H1 (cell line): ENCODE results near the gene STEAP2. TPM values are rescaled to one million over a fixed set of nuclear protein-coding genes. Genes with fewer than 3 reads are reported as not detected.

Experiments
- CTCF ChIA-PET: fragments of 300-600 bp; sonication (Branson Sonifier 250); formaldehyde crosslinking; loops from one replicate; lab custom pipeline; 2021; ENCODE audit not compliant: partially characterized antibody; lab: Charles Lee
- POLR2A ChIA-PET: fragments of 300-600 bp; sonication (Branson Sonifier 250); formaldehyde crosslinking; loops from one replicate; lab custom pipeline; 2021; ENCODE audit warnings: inconsistent platforms; ENCODE audit not compliant: partially characterized antibody; lab: Charles Lee
- DNase-seq, 2 experiments: peaks; one replicate each; pipeline versions ENCODE4 v3.0.0 to v3.0.0-alpha.2; 2010 to 2022; ENCODE audit warnings: low spot score in 2 of 2, low read depth in 1 of 2, mixed read lengths in 1 of 2
- FAIRE-seq: peaks from 2 replicates; lab custom pipeline; 2011; peaks lifted over from hg19 to GRCh38; lab: Jason Lieb, UNC
- H2AFZ ChIP-seq: 2 replicates; pipeline ENCODE4 v1.8.1; 2012; ENCODE audit warnings: low read length, inconsistent platforms
- H2AK5ac ChIP-seq: 2 replicates; pipeline ENCODE4 v1.6.1; 2013; ENCODE audit warnings: low read depth, low read length
- H2BK120ac ChIP-seq: replicated peaks from 2 replicates; pipeline ENCODE3; 2013; ENCODE audit warnings: low read depth, low read length, inconsistent platforms
- H2BK12ac ChIP-seq: 2 replicates; pipeline ENCODE4 v1.6.1; 2013; ENCODE audit warnings: low read depth, low read length
- H2BK15ac ChIP-seq: 2 replicates; pipeline ENCODE4 v1.6.1; 2013; ENCODE audit warnings: low read length
- H2BK20ac ChIP-seq: 2 replicates; pipeline ENCODE4 v1.6.1; 2013; ENCODE audit warnings: low read length
- H2BK5ac ChIP-seq: 2 replicates; pipeline ENCODE4 v1.6.1; 2013; ENCODE audit warnings: low read depth, low read length
- H3K14ac ChIP-seq: 2 replicates; pipeline ENCODE4 v1.6.1; 2013; ENCODE audit warnings: inconsistent platforms; ENCODE audit not compliant: insufficient read length
- H3K18ac ChIP-seq: 2 replicates; pipeline ENCODE4 v1.6.1; 2013; ENCODE audit warnings: low read length; ENCODE audit errors: extremely low read depth
- H3K23ac ChIP-seq: 2 replicates; pipeline ENCODE4 v1.6.1; 2013; ENCODE audit warnings: inconsistent platforms; ENCODE audit not compliant: insufficient read length
- H3K23me2 ChIP-seq: 2 replicates; pipeline ENCODE4 v1.6.1; 2013; ENCODE audit warnings: low read depth, low read length
- H3K27ac ChIP-seq: 2 replicates; pipeline ENCODE4 v1.6.1; 2011; ENCODE audit warnings: low read depth, low read length, inconsistent platforms
- H3K27me3 ChIP-seq, 4 experiments: replicated peaks in 1 of 4; 1 replicate in 1 of 4; 2 replicates in 3 of 4; pipeline versions ENCODE4 v1.6.1 to v1.8.1; 2011 to 2013; ENCODE audit warnings: low read length in 3 of 4, mild to moderate bottlenecking in 3 of 4, inconsistent platforms in 2 of 4, mixed read lengths in 2 of 4, moderate library complexity in 1 of 4; ENCODE audit not compliant: control insufficient read depth in 3 of 4, insufficient read depth in 3 of 4; ENCODE audit errors: extremely low read depth in 1 of 4
- H3K36me3 ChIP-seq, 4 experiments: 2 replicates each; pipeline versions ENCODE4 v1.6.1 to v1.8.1; 2011 to 2013; ENCODE audit warnings: mild to moderate bottlenecking in 4 of 4, low read length in 3 of 4, moderate library complexity in 2 of 4, control low read depth in 1 of 4, inconsistent platforms in 1 of 4; ENCODE audit not compliant: insufficient read depth in 4 of 4, control insufficient read depth in 2 of 4
- H3K4ac ChIP-seq: replicated peaks from 2 replicates; pipeline ENCODE3; 2013; ENCODE audit warnings: low read length, low read depth, mixed read lengths, inconsistent platforms; ENCODE audit not compliant: insufficient read length
- H3K4me1 ChIP-seq, 4 experiments: replicated peaks in 1 of 4; 1 replicate in 1 of 4; 2 replicates in 3 of 4; pipeline versions ENCODE4 v1.6.1 to v1.8.1; 2011 to 2013; ENCODE audit warnings: low read length in 3 of 4, inconsistent platforms in 2 of 4, mixed read lengths in 1 of 4; ENCODE audit not compliant: insufficient read depth in 4 of 4, control insufficient read depth in 3 of 4
- H3K4me2 ChIP-seq, 2 experiments: 2 replicates each; pipeline versions ENCODE4 v1.6.1 to v1.8.1; 2011 to 2013; ENCODE audit warnings: low read depth in 2 of 2, low read length in 2 of 2, control low read depth in 1 of 2, inconsistent platforms in 1 of 2, mild to moderate bottlenecking in 1 of 2; ENCODE audit not compliant: insufficient read depth in 1 of 2
- H3K4me3 ChIP-seq, 4 experiments: fragments of 200-600, 300-600 bp in 1 of 4; sonication (generic), shearing (Covaris generic), sonication (Bioruptor Twin) in 1 of 4; 2 replicates each; pipeline versions ENCODE4 v1.5.1 to v1.8.1; 2011 to 2016; ENCODE audit warnings: low read length in 4 of 4, low read depth in 3 of 4, control low read depth in 2 of 4, inconsistent platforms in 2 of 4, mild to moderate bottlenecking in 2 of 4, mixed read lengths in 1 of 4, moderate library complexity in 1 of 4; ENCODE audit not compliant: insufficient read depth in 2 of 4; ENCODE audit errors: extremely low read depth in 1 of 4
- H3K56ac ChIP-seq: replicated peaks from 2 replicates; pipeline ENCODE3; 2013; ENCODE audit warnings: low read depth, mild to moderate bottlenecking, mixed read lengths, low read length, inconsistent platforms; ENCODE audit not compliant: insufficient read length
- H3K79me1 ChIP-seq: 2 replicates; pipeline ENCODE4 v1.6.1; 2013; ENCODE audit warnings: low read depth, low read length, control low read depth
- H3K79me2 ChIP-seq, 2 experiments: 2 replicates each; pipeline versions ENCODE4 v1.6.1 to v1.8.1; 2012 to 2013; ENCODE audit warnings: low read length in 2 of 2, mild to moderate bottlenecking in 2 of 2, inconsistent platforms in 1 of 2; ENCODE audit not compliant: insufficient read depth in 2 of 2, control insufficient read depth in 1 of 2
- H3K9ac ChIP-seq, 4 experiments: replicated peaks in 1 of 4; 1 replicate in 1 of 4; 2 replicates in 3 of 4; pipeline versions ENCODE4 v1.6.1 to v1.8.1; 2011 to 2013; ENCODE audit warnings: low read depth in 3 of 4, low read length in 3 of 4, control low read depth in 2 of 4, mild to moderate bottlenecking in 2 of 4, moderate library complexity in 2 of 4, inconsistent platforms in 1 of 4; ENCODE audit errors: extremely low read depth in 1 of 4
- H3K9me3 ChIP-seq, 2 experiments: 2 replicates each; pipeline versions ENCODE4 v1.6.1 to v1.8.1; 2012 to 2013; ENCODE audit warnings: mild to moderate bottlenecking in 2 of 2, moderate library complexity in 2 of 2, control low read depth in 1 of 2, inconsistent platforms in 1 of 2, low read depth in 1 of 2, low read length in 1 of 2, mixed read lengths in 1 of 2; ENCODE audit not compliant: insufficient read depth in 2 of 2
- H4K20me1 ChIP-seq, 2 experiments: replicated peaks in 1 of 2; 2 replicates each; pipeline versions ENCODE3 to v1.8.1; 2011 to 2013; ENCODE audit warnings: inconsistent platforms in 2 of 2, low read length in 2 of 2, mild to moderate bottlenecking in 1 of 2; ENCODE audit not compliant: insufficient read depth in 2 of 2, control insufficient read depth in 1 of 2
- H4K5ac ChIP-seq: 2 replicates; pipeline ENCODE4 v1.6.1; 2013; ENCODE audit warnings: low read length, low read depth, mixed read lengths, inconsistent platforms; ENCODE audit not compliant: insufficient read length
- H4K8ac ChIP-seq: 2 replicates; pipeline ENCODE4 v1.8.0; 2013; ENCODE audit warnings: mild to moderate bottlenecking, moderate library complexity, low read length, inconsistent platforms; ENCODE audit not compliant: insufficient read depth; ENCODE audit errors: extremely low read depth
- H4K91ac ChIP-seq: replicated peaks from 2 replicates; pipeline ENCODE3; 2013; ENCODE audit warnings: low read length, mixed read lengths, inconsistent platforms; ENCODE audit not compliant: insufficient read length
- E2F6 ChIP-seq: IDR thresholded peaks from 2 replicates; pipeline ENCODE4 v1.6.1; 2012; ENCODE audit warnings: inconsistent platforms
- HDAC2 ChIP-seq, 2 experiments: fragments of 300-600 bp in 1 of 2; sonication (generic) in 1 of 2; IDR thresholded peaks; 2 replicates each; pipeline ENCODE4 v1.6.1; 2011 to 2012; ENCODE audit warnings: low read depth in 2 of 2, low read length in 2 of 2, mild to moderate bottlenecking in 2 of 2, moderate library complexity in 2 of 2, borderline replicate concordance in 1 of 2, inconsistent platforms in 1 of 2
- RNF2 ChIP-seq: fragments of 200-900, 300-1000 bp; sonication (generic); IDR thresholded peaks from 2 replicates; pipeline ENCODE4 v1.7.1; 2016; ENCODE audit warnings: borderline replicate concordance, low read depth, mild to moderate bottlenecking, antibody characterized with exemption, low read length; ENCODE audit not compliant: poor library complexity, severe bottlenecking; ENCODE audit errors: missing control alignments
- RXRA ChIP-seq: IDR thresholded peaks from 2 replicates; pipeline ENCODE4 v1.6.1; 2011; ENCODE audit warnings: low read depth, mild to moderate bottlenecking, low read length, moderate library complexity; ENCODE audit not compliant: insufficient read depth
- SP2 ChIP-seq: IDR thresholded peaks from 2 replicates; pipeline ENCODE4 v1.6.1; 2012; ENCODE audit warnings: mild to moderate bottlenecking, low read length, inconsistent platforms
- WGBS, 2 experiments: shearing (Covaris generic) in 1 of 2; methylation state at CpG; one replicate each; pipeline versions ENCODE4 v1.1.6 to v1.1.7; 2013 to 2015; ENCODE audit warnings: low lambda C conversion rate in 2 of 2, mixed read lengths in 2 of 2, inconsistent platforms in 1 of 2, low coverage in 1 of 2, missing lambda C conversion rate in 1 of 2; ENCODE audit not compliant: insufficient replicate concordance in 2 of 2, insufficient coverage in 1 of 2, insufficient read length in 1 of 2; ENCODE audit errors: extremely low coverage in 1 of 2, missing lambda C conversion rate in 1 of 2; 5-methylcytosine and 5-hydroxymethylcytosine counted together
- polyA plus RNA-seq, 7 experiments: library from polyadenylated mRNA; depleted of rRNA in 3 of 7; stranded (reverse) in 5 of 7; unstranded in 2 of 7; fragments of >200 nt in 5 of 7; fragments of 200-250 nt in 2 of 7; gene quantifications; 1 replicate in 5 of 7; 2 replicates in 1 of 7; 4 replicates in 1 of 7; pipeline versions ENCODE4 v1.2.1 to v1.2.3, GENCODE V29; 2011 to 2013; ENCODE audit warnings: missing spikeins in 2 of 7, mixed read lengths in 2 of 7
- total RNA-seq: library from RNA; stranded (reverse); fragmentation: NEBNext Ultra II Directional; extraction: Animal tissue kit (Norgen Biotek cat#: 25700); gene quantifications from 2 replicates; pipeline ENCODE4 v1.2.1, GENCODE V29; 2021

Gene STEAP2
- total and polyA plus RNA-seq, 2 of the 8 experiments (the other 6 are each of a cell fraction or from before 2014, with no cell fraction given): 13.4 to 18.4 TPM

GRCh38 chr7:90172121-90172520, 39.4 kb upstream of the STEAP2 start:
- H3K27ac ChIP-seq: no peak overlapping the region
- no peaks in the 10 kb centered on the region for H4K20me1 ChIP-seq
- H3K18ac ChIP-seq: no peak overlapping the region
- no peaks in the 10 kb centered on the region for H3K79me2 ChIP-seq
- no peak overlapping the region for H3K9ac ChIP-seq
- no peaks in the 10 kb centered on the region for H3K79me1 ChIP-seq
- H3K9me3 ChIP-seq: peaks cover 9 to 11% of the 10 kb centered on the region in 2 experiments; a peak in 3 of 4 replicates
- H4K5ac ChIP-seq: no peak overlapping the region
- no peak overlapping the region for H3K4me2 ChIP-seq
- no peak for FAIRE-seq
- H3K36me3 ChIP-seq: no peaks in the 10 kb centered on the region
- H4K8ac ChIP-seq: no peak overlapping the region
- CTCF ChIA-PET: interaction anchor here (2.4 kb wide), 1 partner anchor 75 kb away, joined by 6 read pairs; no protein-coding TSS in a partner anchor
- no peak overlapping the region for H3K56ac ChIP-seq
- H2AFZ ChIP-seq: no peak overlapping the region
- POLR2A ChIA-PET: no interaction called here
- no peak overlapping the region for H2BK20ac ChIP-seq
- H2BK120ac ChIP-seq: no peak overlapping the region
- TF ChIP-seq RXRA (no peak), RNF2 (no peak), SP2 (no peak), HDAC2 (IDR thresholded peaks at IDR 0.05; ENCODE audit: borderline replicate concordance in 1 of 2, low read depth in 2 of 2, low read length in 2 of 2) (no peak), E2F6 (no peak)
- TF ChIP-seq, all 59 proteins: peak for 0
- no peak overlapping the region for H3K14ac ChIP-seq
- no peaks in the 10 kb centered on the region for H3K4me1 ChIP-seq
- no peak overlapping the region for H2BK12ac ChIP-seq
- no peak overlapping the region for H2BK5ac ChIP-seq
- no peak overlapping the region for H3K4me3 ChIP-seq
- H2BK15ac ChIP-seq: no peak overlapping the region
- DNase-seq: no peak
- H3K23me2 ChIP-seq: no peaks in the 10 kb centered on the region
- WGBS, 2 experiments: 84% methylated on average over 2 of the region's 2 CpGs; no CpG with 5 or more reads in 1 of the 2 experiments
- H3K27me3 ChIP-seq: no peaks in the 10 kb centered on the region
- H3K23ac ChIP-seq: no peak overlapping the region
- H3K4ac ChIP-seq: no peak overlapping the region
- H4K91ac ChIP-seq: no peak overlapping the region
- no peak overlapping the region for H2AK5ac ChIP-seq
